GM21825 (cell line): Measurements from ENCODE around the gene CD58.

Experiments
- ATAC-seq: cut with Tn5 transposase; IDR thresholded peaks from one replicate; pipeline ENCODE4 v1.9.1; 2021; ENCODE audit warnings: mild to moderate bottlenecking, moderate library complexity; ENCODE audit not compliant: unreplicated experiment

Gene CD58

GRCh38 chr1:116545359-116545705, 25.5 kb downstream of the CD58 start:
- ATAC-seq = no peak

DNA sequence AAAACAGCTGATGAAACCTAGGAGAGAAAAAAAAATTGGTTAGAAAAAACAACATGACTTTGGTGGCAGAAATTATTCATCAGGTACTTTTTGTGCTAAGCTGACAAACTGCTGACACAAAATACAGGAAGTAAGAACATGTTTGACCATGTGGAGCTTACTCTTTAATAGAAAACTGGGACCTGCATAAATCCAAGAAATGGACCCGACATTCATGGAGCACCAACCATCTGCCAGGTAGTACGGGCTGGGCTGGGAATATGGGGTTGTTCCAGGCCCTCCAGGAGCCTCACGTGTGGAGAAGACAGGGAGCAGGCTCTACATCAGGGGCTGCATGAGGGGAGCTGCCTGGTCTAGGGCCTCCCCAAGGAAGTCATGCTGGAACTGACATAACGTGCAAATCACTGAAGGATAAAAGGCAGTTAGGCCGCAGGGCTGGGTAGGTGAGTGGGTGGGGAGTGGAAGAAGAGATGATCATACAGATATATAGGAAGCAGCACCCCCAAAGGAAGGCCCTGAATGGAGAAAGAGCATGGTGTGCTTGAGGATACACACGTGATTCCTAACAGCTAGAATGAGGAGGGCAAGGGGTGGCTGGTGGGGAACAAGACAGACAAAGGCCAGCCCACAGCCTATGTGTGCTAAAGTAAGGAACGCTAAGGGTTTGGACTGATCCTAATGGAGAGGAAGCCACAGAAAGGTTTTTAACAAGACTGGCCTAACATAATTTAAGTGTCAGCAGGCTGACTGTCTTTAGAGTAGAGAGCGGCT, 26.1 kb downstream of the CD58 start:
- no peak for ATAC-seq

DNA sequence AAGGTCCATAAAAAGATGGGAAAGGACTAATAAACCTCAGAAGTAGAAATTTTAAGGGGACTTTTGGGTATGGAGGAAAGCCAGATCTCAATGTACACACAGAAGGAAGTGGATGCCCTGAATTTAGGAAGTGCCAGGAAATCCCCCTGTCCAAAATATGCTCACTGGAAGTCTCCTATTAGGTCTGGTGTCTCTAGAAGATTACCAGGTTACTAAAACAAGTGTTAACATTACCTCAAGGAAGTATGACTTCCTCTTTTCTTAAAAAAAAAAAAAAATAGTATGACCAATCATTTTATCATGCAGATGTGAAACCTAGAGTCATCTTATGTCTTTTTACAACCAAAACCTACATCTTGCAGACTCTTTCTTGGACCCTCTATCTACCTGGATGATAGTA, 30.7 kb downstream of the CD58 start:
- ATAC-seq = peak; percentile 37

- peak; percentile 77 for ATAC-seq
Observed at GRCh38 chr1:116538544-116538943, 32.3 kb downstream of the CD58 start.

- no peak for ATAC-seq
Observed at GRCh38 chr1:116537898-116538297, 32.9 kb downstream of the CD58 start.

DNA sequence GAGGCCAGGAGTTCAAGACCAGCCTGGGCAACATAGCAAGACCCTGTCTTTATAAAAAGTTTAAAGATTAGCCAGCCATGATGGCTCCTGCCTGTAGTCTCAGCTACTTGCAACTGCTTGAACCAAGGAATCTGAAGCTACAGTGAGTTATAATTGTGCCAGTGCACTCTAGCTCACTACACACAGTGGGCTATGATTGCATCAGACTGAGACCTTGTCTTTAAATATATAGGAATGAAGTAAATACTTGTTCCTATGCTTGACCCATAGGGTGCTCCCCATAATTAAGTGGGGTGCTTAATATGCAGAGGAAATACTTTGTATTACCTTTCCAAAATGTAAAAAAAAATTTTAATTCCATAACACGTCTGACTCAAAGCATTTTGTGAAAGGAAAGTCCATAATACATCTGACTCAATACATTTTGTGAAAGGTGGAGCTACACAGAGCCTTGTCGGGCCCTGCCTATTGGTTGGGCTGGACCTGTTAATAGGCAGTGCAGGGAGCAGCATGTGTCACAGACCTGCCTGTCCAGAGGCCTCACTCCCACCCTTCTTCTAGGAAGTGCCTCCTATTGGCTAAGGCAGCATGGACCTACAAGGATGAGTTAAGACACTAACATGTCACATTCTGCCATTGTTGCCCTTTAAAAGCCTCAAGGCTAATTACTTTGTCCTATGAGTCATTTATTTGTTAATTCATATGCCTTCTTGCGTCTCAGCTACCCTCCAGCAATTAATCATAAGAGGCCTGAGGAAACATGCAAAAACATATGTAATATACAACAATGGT, 33.6 kb downstream of the CD58 start:
- ATAC-seq = no peak

- no peak for ATAC-seq
Observed at GRCh38 chr1:116534014-116534739, 36.6 kb downstream of the CD58 start.

DNA sequence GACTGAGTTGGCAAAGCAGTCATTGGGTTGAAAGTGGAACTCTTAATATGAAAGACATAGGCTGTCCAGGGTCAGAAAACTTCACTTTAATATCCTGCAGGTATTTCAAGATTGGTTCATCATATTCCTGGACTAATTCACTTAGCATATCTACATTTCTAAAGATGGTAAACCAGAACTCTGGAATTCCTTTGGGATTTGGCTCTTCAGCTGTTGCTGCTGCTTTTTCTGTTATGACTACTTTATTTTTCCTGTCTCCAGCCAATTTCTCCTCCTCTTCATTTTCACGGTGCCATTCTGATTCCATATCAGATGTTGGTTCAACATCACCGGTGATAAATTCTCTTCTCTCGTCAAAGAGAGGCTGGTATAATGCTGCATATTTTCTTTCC, 37.4 kb downstream of the CD58 start:
- no peak for ATAC-seq

DNA sequence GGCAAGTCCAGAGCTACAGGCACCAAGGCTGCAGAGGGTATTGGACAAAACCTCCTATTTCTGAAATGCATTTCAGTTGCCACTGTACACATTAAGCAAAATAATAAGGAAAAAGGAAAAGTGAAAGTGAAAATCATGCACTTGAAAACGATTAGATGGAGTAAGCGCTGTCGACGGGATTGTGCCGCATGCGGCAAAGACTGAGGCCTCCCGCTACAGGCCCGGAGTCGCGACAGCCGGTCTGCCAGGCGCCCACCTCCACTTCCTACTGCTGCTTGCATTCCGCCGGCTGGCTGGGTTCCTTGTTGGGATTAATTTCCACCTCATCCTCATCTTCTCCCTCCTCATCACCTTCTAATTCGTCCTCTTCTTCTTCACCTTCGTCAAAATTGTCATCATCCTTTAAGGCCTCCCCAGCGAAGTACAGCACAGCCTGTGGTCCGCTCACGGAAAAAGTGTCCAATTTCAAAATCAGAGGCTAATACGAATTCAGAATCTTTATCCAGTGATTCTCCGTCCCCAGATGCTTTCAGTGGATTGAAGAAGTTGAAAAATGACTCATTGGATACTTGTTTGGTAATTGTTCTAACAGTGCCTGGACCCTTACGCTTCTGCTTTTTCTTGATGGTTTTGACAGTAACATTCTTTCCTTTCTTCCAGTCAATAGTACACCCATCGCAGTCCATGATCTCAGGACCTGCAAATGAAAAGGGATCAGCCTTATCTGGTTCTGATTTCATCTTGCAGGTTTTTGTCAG, 38.0 kb downstream of the CD58 start:
- ATAC-seq = no peak

DNA sequence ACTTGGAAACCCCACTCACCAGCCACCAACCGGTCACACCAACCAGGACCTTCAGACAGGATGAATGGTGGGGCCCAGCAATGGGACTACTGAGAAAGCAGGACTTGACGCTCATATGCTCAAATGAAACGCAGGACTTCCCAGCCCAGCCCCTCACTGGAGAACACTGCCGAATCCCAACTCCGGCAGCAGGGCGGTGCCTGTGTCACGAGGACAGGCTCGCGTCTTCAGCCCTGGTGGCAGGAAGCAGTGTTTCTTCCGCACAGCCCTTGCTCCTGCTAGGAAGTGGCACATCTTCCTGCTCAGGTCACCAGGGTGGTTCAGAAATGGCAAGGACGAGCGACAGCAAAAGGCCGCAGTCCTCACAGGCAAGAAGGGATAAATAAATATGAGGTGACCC, 38.9 kb downstream of the CD58 start:
- no peak for ATAC-seq

DNA sequence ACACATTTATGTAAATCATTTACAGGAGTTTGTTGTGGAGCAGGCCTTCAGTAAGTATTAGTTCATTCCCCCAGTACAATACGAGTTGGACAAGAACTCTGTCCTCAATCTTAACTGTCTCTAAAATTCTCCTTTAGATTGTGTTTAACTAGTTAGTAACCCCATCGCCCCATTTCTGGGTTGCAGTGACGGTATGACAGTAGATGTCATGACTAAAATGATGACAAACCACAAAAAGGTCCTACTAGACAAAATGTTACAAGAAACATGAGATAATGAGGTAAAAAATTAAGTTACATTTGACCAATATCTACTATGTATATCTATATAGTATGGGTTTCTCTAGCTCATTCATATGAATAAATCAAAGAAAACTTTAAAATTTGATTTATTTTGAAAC, 41.1 kb downstream of the CD58 start:
- no peak for ATAC-seq

DNA sequence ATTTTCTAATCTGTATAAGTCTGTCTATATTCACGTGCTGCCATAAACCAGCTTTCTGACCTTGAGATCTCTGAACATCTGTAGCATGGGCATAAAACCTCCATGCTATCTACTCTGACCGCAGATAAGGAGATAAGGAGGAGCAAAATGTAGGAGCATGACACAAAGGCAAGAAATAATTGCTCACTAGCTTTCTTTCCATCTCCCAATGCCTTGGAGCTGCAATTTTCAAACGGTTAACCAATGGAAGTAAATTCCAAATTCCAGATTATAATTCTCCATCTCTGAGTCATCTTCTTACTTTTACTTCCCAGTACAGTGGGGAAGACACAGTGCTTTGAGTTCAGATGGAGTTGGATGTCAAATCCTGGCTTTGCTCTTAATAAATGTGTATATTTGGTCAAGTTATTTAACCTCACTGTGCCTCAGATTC, 41.6 kb downstream of the CD58 start:
- ATAC-seq = no peak

- ATAC-seq = no peak
Observed at GRCh38 chr1:116528329-116529083, 42.3 kb downstream of the CD58 start.

GRCh38 chr1:116525440-116525839, 45.4 kb downstream of the CD58 start:
- ATAC-seq = no peak

DNA sequence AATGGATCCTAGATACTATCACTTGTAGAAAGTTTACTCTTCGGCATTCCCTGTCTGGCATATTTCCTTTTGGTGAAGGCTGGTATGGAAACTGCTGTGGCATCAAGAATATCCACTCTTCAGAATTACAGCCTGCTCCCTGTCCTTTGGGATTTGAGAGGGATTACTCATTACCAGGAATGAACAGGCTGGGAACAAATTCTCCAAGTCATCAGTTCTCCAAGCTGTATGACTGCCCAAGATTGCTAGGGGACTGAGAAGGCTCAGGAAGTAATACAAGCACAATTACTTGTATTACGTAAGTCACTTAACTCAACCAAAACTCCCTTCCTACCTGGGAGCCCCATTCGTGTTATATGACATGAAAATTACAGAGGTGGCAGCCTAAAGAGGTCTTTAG, 49.6 kb downstream of the CD58 start:
- no peak for ATAC-seq

GRCh38 chr1:116518400-116518799, 52.4 kb downstream of the CD58 start:
- no peak for ATAC-seq

- no peak for ATAC-seq
Observed at GRCh38 chr1:116516631-116517030, 54.2 kb downstream of the CD58 start.

DNA sequence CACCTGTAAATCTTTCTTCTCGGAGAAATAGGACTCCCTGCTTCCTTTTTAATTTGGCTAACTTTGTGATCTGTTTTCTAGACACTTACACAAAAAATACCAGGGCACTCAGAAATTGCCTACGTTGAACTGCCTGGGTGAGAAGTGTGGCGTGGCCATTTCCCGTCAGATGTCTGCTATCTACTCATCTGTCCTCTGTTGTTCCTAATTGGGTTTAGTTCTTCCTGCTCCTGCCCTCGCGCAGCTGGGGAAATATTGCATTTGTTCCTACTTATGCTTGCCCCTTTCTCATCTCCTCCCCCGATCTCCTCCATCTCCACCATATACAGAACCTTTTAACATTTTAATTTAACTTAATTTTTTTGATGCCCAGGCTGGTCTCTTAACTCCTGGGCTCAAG, 55.1 kb downstream of the CD58 start:
- ATAC-seq = no peak

- ATAC-seq = peak; percentile 79
Observed at GRCh38 chr1:116514708-116515525, 55.9 kb downstream of the CD58 start.
